GM21717 (cell line): Measurements from ENCODE around the gene SLC38A6.

Experiments
- ATAC-seq: cut with Tn5 transposase; IDR thresholded peaks from one replicate; pipeline ENCODE4 v1.9.1; 2021; ENCODE audit warnings: mild to moderate bottlenecking, moderate library complexity; ENCODE audit not compliant: unreplicated experiment

SLC38A6 gene

GRCh38 chr14:60980811-60981632, at the start of gene SLC38A6, which contains the start of gene TRMT5:
Gene SLC38A6 (plus strand): TSS chr14:60981245. CDS start chr14:60981278, 33 bp downstream.
Gene TRMT5 (minus strand): TSS chr14:60981079. CDS start chr14:60980973, 106 bp downstream.
- ATAC-seq, result peak; percentile 84

GRCh38 chr14:60933920-60934655, 47.0 kb upstream of the SLC38A6 start:
- no peak for ATAC-seq

GRCh38 chr14:60935319-60935718, 45.7 kb upstream of the SLC38A6 start:
- no peak for ATAC-seq

GRCh38 chr14:60943637-60944032, 37.4 kb upstream of the SLC38A6 start:
- no peak for ATAC-seq

GRCh38 chr14:60944204-60944603, 36.8 kb upstream of the SLC38A6 start:
- ATAC-seq, result no peak

- no peak for ATAC-seq
Observed at GRCh38 chr14:60945984-60946383, 35.1 kb upstream of the SLC38A6 start.

GRCh38 chr14:60946773-60947172, 34.3 kb upstream of the SLC38A6 start:
- no peak for ATAC-seq

GRCh38 chr14:60951776-60952435, 29.1 kb upstream of the SLC38A6 start:
- ATAC-seq, result no peak

- no peak for ATAC-seq
Observed at GRCh38 chr14:60956202-60956601, 24.8 kb upstream of the SLC38A6 start.

GRCh38 chr14:60956632-60957031, 24.4 kb upstream of the SLC38A6 start:
- no peak for ATAC-seq

GRCh38 chr14:60958146-60958545, 22.9 kb upstream of the SLC38A6 start:
- no peak for ATAC-seq

- no peak for ATAC-seq
Observed at GRCh38 chr14:60963761-60964160, 17.3 kb upstream of the SLC38A6 start.

GRCh38 chr14:60964904-60965303, 16.1 kb upstream of the SLC38A6 start:
- ATAC-seq, result no peak

- ATAC-seq, result no peak
Observed at GRCh38 chr14:60965402-60965801, 15.6 kb upstream of the SLC38A6 start.

- ATAC-seq, result no peak
Observed at GRCh38 chr14:60968099-60968498, 12.9 kb upstream of the SLC38A6 start.

GRCh38 chr14:60968671-60969070, 12.4 kb upstream of the SLC38A6 start:
- ATAC-seq, result no peak

- ATAC-seq, result no peak
Observed at GRCh38 chr14:60970146-60970545, 10.9 kb upstream of the SLC38A6 start.

GRCh38 chr14:60971271-60971670, 9.8 kb upstream of the SLC38A6 start:
- ATAC-seq, result no peak

GRCh38 chr14:60972295-60972694, 8.8 kb upstream of the SLC38A6 start:
- ATAC-seq, result no peak

GRCh38 chr14:60973070-60973469, 8.0 kb upstream of the SLC38A6 start:
- ATAC-seq, result no peak

GRCh38 chr14:60974090-60974651, 6.9 kb upstream of the SLC38A6 start:
- no peak for ATAC-seq
